GM12864 (cell line): ENCODE measurements around the gene SLC19A2.
A peak's percentile ranks its signal among the peaks of the same experiment; 100 is the strongest.

ENCODE experiments used
- DNase-seq: peaks from one replicate; pipeline ENCODE4 v3.0.0-alpha.2; 2011; ENCODE audit warnings: low read depth
- H3K4me3 ChIP-seq: 2 replicates; pipeline ENCODE4 v1.5.1; 2011; ENCODE audit warnings: mild to moderate bottlenecking, low read depth, low read length, control low read depth
- CTCF ChIP-seq: IDR thresholded peaks from 2 replicates; pipeline ENCODE4 v1.5.1; 2011; ENCODE audit warnings: low read depth, mild to moderate bottlenecking, moderate library complexity, low read length, control low read depth, inconsistent platforms; ENCODE audit errors: missing control alignments

SLC19A2 gene

GRCh38 chr1:169451218-169451824 is 34.4 kb downstream of the SLC19A2 start:
- H3K4me3 ChIP-seq = no peak overlapping the region
- no peak for TF ChIP-seq CTCF
- no peak for DNase-seq

- TF ChIP-seq CTCF = no peak
- no peak overlapping the region for H3K4me3 ChIP-seq
- DNase-seq = no peak
Measured at GRCh38 chr1:169443923-169444322, 41.8 kb downstream of the SLC19A2 start.

- peak within 1 kb of the TSS; percentile 42 for H3K4me3 ChIP-seq
- peak; percentile 10 for DNase-seq
Measured at GRCh38 chr1:169427081-169427641, 58.6 kb downstream of the SLC19A2 start, which contains the start of gene CCDC181. TSS of gene CCDC181 (minus strand) at chr1:169427474. CDS start at chr1:169424927, 2,547 bp downstream.

GRCh38 chr1:169426174-169426705 is 59.5 kb downstream of the SLC19A2 start:
- no peak for DNase-seq
- no peak for TF ChIP-seq CTCF
- no peak overlapping the region for H3K4me3 ChIP-seq

More at GRCh38 chr1:169427081-169427641, 58.6 kb downstream of the SLC19A2 start, which contains the start of gene CCDC181:
- no peak for TF ChIP-seq CTCF

- no peak for TF ChIP-seq CTCF
- DNase-seq = no peak
Measured at GRCh38 chr1:169421309-169421708, 64.4 kb downstream of the SLC19A2 start.

GRCh38 chr1:169414952-169415351 is 70.8 kb downstream of the SLC19A2 start:
- no peak for DNase-seq
- no peak for TF ChIP-seq CTCF
- no peak overlapping the region for H3K4me3 ChIP-seq

More at GRCh38 chr1:169421309-169421708, 64.4 kb downstream of the SLC19A2 start:
- H3K4me3 ChIP-seq = no peak overlapping the region
